ENCODE results near the gene SSX2IP. TPM values are rescaled to one million over a fixed set of nuclear protein-coding genes. Genes with fewer than 3 reads are reported as not detected.
A peak's percentile ranks its signal among the peaks of the same experiment; 100 is the strongest.

Gene SSX2IP
- total RNA-seq, 2 donors from 2014 or later: 10.7 to 25.2 TPM

- Histone ChIP-seq H3K27ac (no peak overlapping the region), H3K36me3 (no peaks in the 10 kb centered on the region), H3K4me3 (no peak overlapping the region), H3K9me3 (no peaks in the 10 kb centered on the region), H3K27me3 (replicated peaks; ENCODE audit: insufficient read depth) (no peaks in the 10 kb centered on the region), H3K4me1 (replicated peaks) (no peaks in the 10 kb centered on the region)
- DNase-seq (ENCODE audit: low spot score): no peak
- WGBS: 41% methylated on average over 2 of the region's 2 CpGs
- no peak for TF ChIP-seq POLR2A (IDR thresholded peaks at IDR 0.05)
- TF ChIP-seq CTCF (IDR thresholded peaks at IDR 0.05): no peak
- no peak for TF ChIP-seq POLR2AphosphoS5 (IDR thresholded peaks at IDR 0.05)
- intact Hi-C loops (cut with DNase I): no loop called here
Observed at GRCh38 chr1:84703431-84703830, 13.2 kb upstream of the SSX2IP start.

GRCh38 chr1:84702143-84702542 is 11.9 kb upstream of the SSX2IP start:
- no peak overlapping the region for H3K27ac ChIP-seq
- no peaks in the 10 kb centered on the region for H3K9me3 ChIP-seq
- TF ChIP-seq POLR2A (IDR thresholded peaks at IDR 0.05) (no peak), CTCF (IDR thresholded peaks at IDR 0.05) (no peak), POLR2AphosphoS5 (IDR thresholded peaks at IDR 0.05) (no peak)
- no peak overlapping the region for H3K4me3 ChIP-seq
- intact Hi-C loops (cut with DNase I): no loop called here
- no peaks in the 10 kb centered on the region for H3K36me3 ChIP-seq
- H3K27me3 ChIP-seq (replicated peaks; ENCODE audit: insufficient read depth): no peaks in the 10 kb centered on the region
- DNase-seq (ENCODE audit: low spot score): no peak
- H3K4me1 ChIP-seq (replicated peaks): no peaks in the 10 kb centered on the region
- 90% methylated on average over 1 of the region's 1 CpG for WGBS

GRCh38 chr1:84701376-84701775 is 11.1 kb upstream of the SSX2IP start:
- no peaks in the 10 kb centered on the region for H3K4me1 ChIP-seq (replicated peaks)
- no peak overlapping the region for H3K4me3 ChIP-seq
- H3K36me3 ChIP-seq: no peaks in the 10 kb centered on the region
- no peaks in the 10 kb centered on the region for H3K9me3 ChIP-seq
- intact Hi-C loops (cut with DNase I): no loop called here
- no peaks in the 10 kb centered on the region for H3K27me3 ChIP-seq (replicated peaks; ENCODE audit: insufficient read depth)
- TF ChIP-seq POLR2A (IDR thresholded peaks at IDR 0.05): no peak
- no peak for TF ChIP-seq CTCF (IDR thresholded peaks at IDR 0.05)
- no peak for TF ChIP-seq POLR2AphosphoS5 (IDR thresholded peaks at IDR 0.05)
- WGBS: 15% methylated on average over 5 of the region's 5 CpGs
- peak overlapping the region in 1 of 2 donors; percentile 7 for H3K27ac ChIP-seq
- no peak for DNase-seq (ENCODE audit: low spot score)

- no peak for DNase-seq (ENCODE audit: low spot score)
- WGBS: 83% methylated on average over 1 of the region's 1 CpG
- no peaks in the 10 kb centered on the region for H3K27me3 ChIP-seq (replicated peaks; ENCODE audit: insufficient read depth)
- H3K4me1 ChIP-seq (replicated peaks): no peaks in the 10 kb centered on the region
- intact Hi-C loops (cut with DNase I): no loop called here
- H3K27ac ChIP-seq: peak overlapping the region in 1 of 2 donors; percentile 19
- no peak overlapping the region for H3K4me3 ChIP-seq
- H3K36me3 ChIP-seq: no peaks in the 10 kb centered on the region
- TF ChIP-seq CTCF (IDR thresholded peaks at IDR 0.05) (no peak), POLR2A (IDR thresholded peaks at IDR 0.05) (no peak), POLR2AphosphoS5 (IDR thresholded peaks at IDR 0.05) (no peak)
- no peaks in the 10 kb centered on the region for H3K9me3 ChIP-seq
Observed at GRCh38 chr1:84700070-84700469, 9.8 kb upstream of the SSX2IP start.

GRCh38 chr1:84698151-84699110 is 8.2 kb upstream of the SSX2IP start:
- TF ChIP-seq POLR2AphosphoS5 (IDR thresholded peaks at IDR 0.05): peak; percentile 28
- no peak for TF ChIP-seq POLR2A (IDR thresholded peaks at IDR 0.05)
- Histone ChIP-seq H3K27me3 (replicated peaks; ENCODE audit: insufficient read depth) (no peaks in the 10 kb centered on the region), H3K36me3 (no peaks in the 10 kb centered on the region), H3K4me1 (replicated peaks) (no peaks in the 10 kb centered on the region), H3K9me3 (no peaks in the 10 kb centered on the region), H3K27ac (peak overlapping the region in 1 of 2 donors; percentile 1), H3K4me3 (no peak overlapping the region)
- intact Hi-C loops (cut with DNase I): no loop called here
- 28% methylated on average over 2 of the region's 2 CpGs for WGBS
- no peak for DNase-seq (ENCODE audit: low spot score)

All from prostate gland (tissue), 2 donors.